SH-SY5Y (cell line): ENCODE data around the gene P2RY14.

Experiments used
- GATA2 ChIP-seq: IDR thresholded peaks from 2 replicates; pipeline ENCODE4 v1.6.1; 2011; ENCODE audit warnings: mild to moderate bottlenecking, low read depth, low read length
- GATA3 ChIP-seq: IDR thresholded peaks from 2 replicates; pipeline ENCODE4 v1.6.1; 2011; ENCODE audit warnings: low read depth, mild to moderate bottlenecking, low read length, moderate library complexity

DNA sequence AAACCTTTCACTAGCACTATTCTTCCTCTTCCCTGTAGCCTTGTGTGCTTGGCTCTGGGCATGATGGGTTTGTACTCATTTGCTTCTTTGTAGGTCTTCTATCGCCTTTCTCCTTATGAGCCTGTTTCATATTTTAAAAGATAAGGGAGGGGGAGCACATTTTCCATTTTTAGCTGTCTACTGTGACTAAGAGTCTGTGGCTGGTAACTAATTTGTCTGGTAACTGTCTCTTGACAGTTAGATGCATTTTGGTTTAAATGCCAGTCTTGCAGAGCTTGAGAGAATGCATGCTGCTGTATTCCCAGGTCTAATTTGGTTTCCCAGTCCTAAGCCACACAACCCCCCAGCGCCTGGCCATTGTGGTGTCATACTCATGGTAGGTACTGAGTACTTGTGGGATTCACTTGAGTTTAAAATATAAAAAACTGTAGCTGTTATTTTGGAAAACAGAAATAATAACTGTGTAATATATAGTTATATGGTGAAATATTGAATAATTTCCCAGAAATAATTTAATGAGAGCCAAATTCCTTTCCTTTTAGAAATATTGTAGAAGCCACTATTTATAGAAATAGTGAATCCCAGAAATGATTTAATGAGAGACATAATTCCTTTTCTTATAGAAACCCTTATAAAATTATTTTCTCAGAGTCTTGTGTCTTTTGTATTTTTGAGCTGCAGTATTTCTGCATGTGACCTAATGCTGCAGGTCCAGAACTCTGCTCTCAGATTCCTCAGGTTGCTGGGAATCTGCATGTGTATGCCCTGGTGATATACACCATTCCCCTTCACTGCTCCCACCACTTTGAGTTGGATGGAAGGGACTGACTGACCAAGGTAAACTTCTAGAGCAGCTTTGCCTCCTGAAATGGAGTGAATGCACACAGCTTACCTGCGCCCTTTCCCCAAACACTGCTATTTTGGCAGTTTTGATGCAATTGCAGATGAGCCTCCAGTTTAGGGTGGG is 61.4 kb downstream of the P2RY14 start:
- TF ChIP-seq GATA2 (no peak), GATA3 (no peak)
